ENCODE results near the gene ZNF280B. TPM values are rescaled to one million over a fixed set of nuclear protein-coding genes. Genes with fewer than 3 reads are reported as not detected.

Gene ZNF280B
- total RNA-seq, 4 donors from 2014 or later = 0.08 to 0.19 (median 0.18) TPM; not detected in 1

GRCh38 chr22:22521631-22522030 is 13.1 kb upstream of the ZNF280B start:
- DNase-seq = no peak
- Histone ChIP-seq H3K36me3 (no peaks in the 10 kb centered on the region), H3K27ac (no peak overlapping the region), H3K27me3 (peaks cover 0 to 36% (median 0%) of the 10 kb centered on the region in 4 donors), H3K4me3 (no peak overlapping the region), H3K4me1 (peaks cover 0 to 4% (median 0%) of the 10 kb centered on the region in 3 donors), H3K9me3 (no peaks in the 10 kb centered on the region)
- TF ChIP-seq POLR2A (IDR thresholded peaks at IDR 0.05) = no peak
- TF ChIP-seq, protein P1, sequence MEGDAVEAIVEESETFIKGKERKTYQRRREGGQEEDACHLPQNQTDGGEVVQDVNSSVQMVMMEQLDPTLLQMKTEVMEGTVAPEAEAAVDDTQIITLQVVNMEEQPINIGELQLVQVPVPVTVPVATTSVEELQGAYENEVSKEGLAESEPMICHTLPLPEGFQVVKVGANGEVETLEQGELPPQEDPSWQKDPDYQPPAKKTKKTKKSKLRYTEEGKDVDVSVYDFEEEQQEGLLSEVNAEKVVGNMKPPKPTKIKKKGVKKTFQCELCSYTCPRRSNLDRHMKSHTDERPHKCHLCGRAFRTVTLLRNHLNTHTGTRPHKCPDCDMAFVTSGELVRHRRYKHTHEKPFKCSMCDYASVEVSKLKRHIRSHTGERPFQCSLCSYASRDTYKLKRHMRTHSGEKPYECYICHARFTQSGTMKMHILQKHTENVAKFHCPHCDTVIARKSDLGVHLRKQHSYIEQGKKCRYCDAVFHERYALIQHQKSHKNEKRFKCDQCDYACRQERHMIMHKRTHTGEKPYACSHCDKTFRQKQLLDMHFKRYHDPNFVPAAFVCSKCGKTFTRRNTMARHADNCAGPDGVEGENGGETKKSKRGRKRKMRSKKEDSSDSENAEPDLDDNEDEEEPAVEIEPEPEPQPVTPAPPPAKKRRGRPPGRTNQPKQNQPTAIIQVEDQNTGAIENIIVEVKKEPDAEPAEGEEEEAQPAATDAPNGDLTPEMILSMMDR (IDR thresholded peaks at IDR 0.05) = no peak
- intact Hi-C loops (cut with DNase I) = no loop called here
- 48 to 56% methylated on average over 8 of the region's 8 CpGs for WGBS, 2 donors

DNA sequence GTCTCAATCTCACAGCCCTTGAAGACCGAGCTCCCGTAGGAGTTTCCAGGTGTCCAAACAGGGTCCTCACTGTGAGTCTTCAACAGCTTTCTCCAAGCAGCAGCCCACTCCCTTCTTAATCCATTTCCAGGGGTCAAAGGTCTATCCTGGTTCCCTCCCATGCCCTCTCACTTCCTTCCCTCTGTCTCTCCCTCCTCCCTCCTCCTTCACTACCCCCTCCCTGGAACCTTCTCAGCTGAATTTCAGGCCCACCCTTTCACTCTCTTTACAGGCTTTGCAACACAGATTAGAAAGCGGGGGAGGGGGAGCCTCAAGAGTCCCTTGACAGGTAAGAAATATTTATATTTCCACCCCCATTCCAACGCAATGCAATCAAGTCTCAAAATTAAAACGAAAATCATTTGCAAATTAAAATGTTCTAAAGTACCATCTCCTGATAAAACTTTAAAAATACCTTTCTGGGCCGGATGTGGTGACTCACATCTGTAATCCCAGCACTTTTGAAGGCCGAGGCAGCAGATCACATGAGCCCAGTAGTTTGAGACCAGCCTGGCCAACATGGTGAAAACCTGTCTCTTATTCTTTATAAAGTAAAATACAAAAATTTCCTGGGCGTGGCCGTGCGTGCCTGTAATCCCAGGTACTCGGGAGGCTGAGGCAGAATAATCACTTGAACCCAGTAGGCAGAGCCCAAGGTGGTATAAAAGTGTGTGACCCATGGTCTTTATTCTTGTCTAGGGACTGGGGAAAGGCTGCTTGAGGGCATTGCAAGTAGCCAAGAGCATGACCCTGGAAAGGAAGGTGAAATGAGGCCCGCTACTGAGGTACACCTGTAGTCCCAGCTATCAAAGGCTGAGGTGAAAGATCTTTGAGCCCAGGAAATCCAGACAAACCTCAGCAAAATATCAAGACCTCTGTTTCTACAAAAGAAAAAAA is 12.4 kb upstream of the ZNF280B start:
- no peak overlapping the region for H3K4me3 ChIP-seq
- no peaks in the 10 kb centered on the region for H3K36me3 ChIP-seq
- H3K27ac ChIP-seq = no peak overlapping the region
- H3K27me3 ChIP-seq = peaks cover 0 to 43% (median 0%) of the 10 kb centered on the region in 4 donors
- H3K4me1 ChIP-seq = peaks cover 0 to 4% (median 0%) of the 10 kb centered on the region in 3 donors
- TF ChIP-seq POLR2A (IDR thresholded peaks at IDR 0.05) = no peak
- TF ChIP-seq, protein P1 (IDR thresholded peaks at IDR 0.05) = no peak
- no peaks in the 10 kb centered on the region for H3K9me3 ChIP-seq
- DNase-seq = no peak
- intact Hi-C loops (cut with DNase I) = no loop called here
- WGBS, 2 donors = 47 to 59% methylated on average over 9 to 12 of the region's 12 CpGs

DNA sequence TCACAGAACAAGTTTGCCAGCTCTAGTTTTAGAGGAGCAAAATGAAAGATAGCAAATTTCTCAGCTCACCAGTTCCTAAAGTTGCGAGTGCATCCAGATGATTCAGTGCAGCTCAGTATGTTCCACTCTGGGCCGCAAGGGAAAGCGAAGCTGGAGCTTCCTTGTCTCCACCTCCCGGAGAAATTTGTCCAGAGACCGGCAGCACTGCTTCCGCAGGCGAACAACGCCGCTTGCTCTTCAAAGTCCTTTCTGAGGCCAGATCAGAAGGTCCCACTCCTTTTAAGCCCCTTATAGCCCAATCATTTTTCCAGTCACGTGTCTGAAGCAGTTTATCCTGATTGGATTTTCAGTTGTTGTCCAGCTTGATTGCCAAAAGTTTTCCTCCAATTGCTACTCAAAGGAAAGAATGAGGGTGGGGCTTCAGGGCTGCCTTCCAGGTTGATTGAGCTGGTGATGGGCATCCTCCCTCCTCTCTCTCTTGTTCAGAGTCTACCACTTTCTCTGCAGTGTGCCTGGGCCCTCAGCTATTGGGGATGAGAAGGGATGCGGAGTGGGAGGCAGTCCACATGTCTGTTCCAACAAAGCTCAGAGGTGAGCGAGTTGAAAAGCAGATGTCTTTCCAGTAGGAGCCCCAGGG is 11.6 kb upstream of the ZNF280B start, which contains the start of gene ZNF280A:
TSS of gene ZNF280A (minus strand) at position 251 of the 637 bp plus-strand sequence. CDS start 4,640 bp downstream, outside the sequence.
- 69 to 75% methylated on average over 11 to 12 of the region's 12 CpGs for WGBS, 2 donors
- Histone ChIP-seq H3K27ac (no peak within 1 kb of the TSS), H3K27me3 (peaks cover 0 to 45% (median 0%) of the 10 kb centered on the region in 4 donors), H3K4me3 (no peak within 1 kb of the TSS), H3K36me3 (no peaks in the 10 kb centered on the region), H3K4me1 (peaks cover 0 to 4% (median 0%) of the 10 kb centered on the region in 3 donors), H3K9me3 (no peaks in the 10 kb centered on the region)
- TF ChIP-seq POLR2A (IDR thresholded peaks at IDR 0.05) = no peak
- TF ChIP-seq, protein P1 (IDR thresholded peaks at IDR 0.05) = no peak
- DNase-seq = no peak
- intact Hi-C loops (cut with DNase I) = no loop called here

GRCh38 chr22:22519591-22519990 is 11.0 kb upstream of the ZNF280B start:
- Histone ChIP-seq H3K4me3 (no peak overlapping the region), H3K4me1 (peaks cover 0 to 4% (median 0%) of the 10 kb centered on the region in 3 donors), H3K27me3 (peaks cover 0 to 45% (median 0%) of the 10 kb centered on the region in 4 donors), H3K27ac (no peak overlapping the region), H3K36me3 (no peaks in the 10 kb centered on the region), H3K9me3 (no peaks in the 10 kb centered on the region)
- DNase-seq = no peak
- WGBS, 2 donors = 44 to 58% methylated on average over 4 to 5 of the region's 5 CpGs
- intact Hi-C loops (cut with DNase I) = no loop called here
- TF ChIP-seq, protein P1 (IDR thresholded peaks at IDR 0.05) = no peak
- TF ChIP-seq POLR2A (IDR thresholded peaks at IDR 0.05) = no peak

- H3K9me3 ChIP-seq = no peaks in the 10 kb centered on the region
- peaks cover 0 to 57% (median 0%) of the 10 kb centered on the region in 4 donors for H3K27me3 ChIP-seq
- H3K36me3 ChIP-seq = no peaks in the 10 kb centered on the region
- no peak overlapping the region for H3K4me3 ChIP-seq
- no peak overlapping the region for H3K27ac ChIP-seq
- 59 to 67% methylated on average over 4 of the region's 4 CpGs for WGBS, 2 donors
- TF ChIP-seq, protein P1 (IDR thresholded peaks at IDR 0.05) = no peak
- no peak for TF ChIP-seq POLR2A (IDR thresholded peaks at IDR 0.05)
- peaks cover 0 to 4% (median 0%) of the 10 kb centered on the region in 3 donors for H3K4me1 ChIP-seq
- intact Hi-C loops (cut with DNase I) = no loop called here
- no peak for DNase-seq
These were observed 8.4 kb upstream of the ZNF280B start for GRCh38 chr22:22516992-22517391.
